HCT116 (cell line): ENCODE data around the gene KRTCAP3. TPM values are rescaled to one million over a fixed set of nuclear protein-coding genes. Genes with fewer than 3 reads are reported as not detected.

Source experiments
- ATAC-seq: fragments of 200-7000 bp; cut with Tn5 transposase; 2 replicates; pipeline ENCODE4 v1.9.1; 2020; ENCODE audit warnings: mild to moderate bottlenecking, moderate library complexity
- BruUV-seq: library from RNA; stranded (reverse); fragments of 400-500 nt; replicated peaks from 2 replicates; lab custom pipeline; 2021; lab: Mats Ljungman, UMichigan
- CTCF ChIA-PET: fragments of 300-600 bp; sonication (Branson Sonifier 250); formaldehyde crosslinking; loops from one replicate; lab custom pipeline; 2021; ENCODE audit warnings: antibody characterized with exemption; lab: Charles Lee
- POLR2A ChIA-PET: fragments of 300-600, 350-600 bp; sonication (Branson Sonifier 250); formaldehyde crosslinking; loops from one replicate; lab custom pipeline; 2021; ENCODE audit warnings: antibody characterized with exemption; lab: Charles Lee
- RAD21 ChIA-PET, 2 experiments: fragments of 300-600 bp; sonication (Branson Sonifier 250); formaldehyde crosslinking; loops; one replicate each; lab custom pipeline; 2023; ENCODE audit warnings: low total read pairs in 2 of 2; ENCODE audit not compliant: uncharacterized antibody in 2 of 2, unreplicated experiment in 2 of 2, low non-redundant PET in 1 of 2; lab: Charles Lee
- DNase-seq: peaks from one replicate; pipeline ENCODE4 v3.0.0-alpha.2; 2010; ENCODE audit warnings: low read depth, low spot score
- H2AFZ ChIP-seq: fragments of 200-600 bp; shearing (Covaris generic), sonication (generic); 2 replicates; pipeline ENCODE4 v1.6.1; 2017; ENCODE audit warnings: low read depth, mixed run types, mixed read lengths, antibody characterized with exemption, low read length; ENCODE audit not compliant: poor library complexity, severe bottlenecking
- H3K27ac ChIP-seq: 2 replicates; pipeline ENCODE4 v1.5.1; 2012; ENCODE audit warnings: low read depth, low read length
- H3K27me3 ChIP-seq: fragments of 200-600 bp; sonication (generic); 2 replicates; pipeline ENCODE4 v1.6.1; 2016; ENCODE audit warnings: mixed run types, low read length, mixed read lengths; ENCODE audit not compliant: insufficient read depth
- H3K36me3 ChIP-seq, 2 experiments: fragments of 200-500 bp in 1 of 2; fragments of 200-600 bp in 1 of 2; sonication (Bioruptor generic) in 1 of 2; sonication (generic) in 1 of 2; 2 replicates each; pipeline versions ENCODE4 v1.5.1 to v1.6.1; 2014 to 2016; ENCODE audit warnings: low read length in 2 of 2, inconsistent platforms in 1 of 2, mixed read lengths in 1 of 2, mixed run types in 1 of 2; ENCODE audit not compliant: insufficient read depth in 2 of 2, control insufficient read depth in 1 of 2
- H3K4me1 ChIP-seq, 2 experiments: fragments of 200-600 bp in 1 of 2; sonication (generic) in 1 of 2; 2 replicates each; pipeline versions ENCODE4 v1.5.1 to v1.6.1; 2012 to 2017; ENCODE audit warnings: low read length in 2 of 2, inconsistent platforms in 1 of 2, mild to moderate bottlenecking in 1 of 2, mixed read lengths in 1 of 2, mixed run types in 1 of 2, moderate library complexity in 1 of 2; ENCODE audit not compliant: insufficient read depth in 2 of 2, control insufficient read depth in 1 of 2
- H3K4me2 ChIP-seq: fragments of 200-600 bp; sonication (generic); 2 replicates; pipeline ENCODE4 v1.6.1; 2017; ENCODE audit warnings: mixed run types, low read length, mixed read lengths
- H3K4me3 ChIP-seq, 2 experiments: fragments of 200-600 bp in 1 of 2; sonication (generic) in 1 of 2; replicated peaks in 1 of 2; 2 replicates each; pipeline ENCODE4 v1.5.1; 2011 to 2016; ENCODE audit warnings: low read length in 2 of 2, control low read depth in 1 of 2, low read depth in 1 of 2, mild to moderate bottlenecking in 1 of 2, mixed read lengths in 1 of 2, mixed run types in 1 of 2
- H3K79me2 ChIP-seq: fragments of 200-600 bp; sonication (generic); 2 replicates; pipeline ENCODE4 v1.6.1; 2017; ENCODE audit warnings: mild to moderate bottlenecking, mixed run types, low read length, moderate library complexity, mixed read lengths; ENCODE audit not compliant: insufficient read depth
- H3K9ac ChIP-seq: fragments of 200-600 bp; sonication (generic); 2 replicates; pipeline ENCODE4 v1.6.1; 2016; ENCODE audit warnings: low read length, mixed read lengths
- H3K9me2 ChIP-seq: fragments of 200-600 bp; sonication (generic), shearing (Covaris generic); 2 replicates; pipeline ENCODE4 v1.6.1; 2017; ENCODE audit warnings: mixed run types, mild to moderate bottlenecking, moderate library complexity; ENCODE audit not compliant: insufficient read depth
- H3K9me3 ChIP-seq, 2 experiments: fragments of 200-500 bp in 1 of 2; fragments of 200-600 bp in 1 of 2; sonication (Bioruptor generic) in 1 of 2; sonication (generic) in 1 of 2; 2 replicates each; pipeline ENCODE4 v1.6.1; 2014 to 2017; ENCODE audit warnings: low read length in 2 of 2, mixed read lengths in 2 of 2, inconsistent platforms in 1 of 2, low read depth in 1 of 2, mild to moderate bottlenecking in 1 of 2, mixed run types in 1 of 2, moderate library complexity in 1 of 2; ENCODE audit not compliant: control insufficient read depth in 1 of 2, insufficient read depth in 1 of 2
- H4K20me1 ChIP-seq: fragments of 200-600 bp; sonication (generic), shearing (Covaris generic); 2 replicates; pipeline ENCODE4 v1.6.1; 2017; ENCODE audit warnings: mixed run types, mild to moderate bottlenecking, moderate library complexity; ENCODE audit not compliant: insufficient read depth
- CEBPB ChIP-seq: IDR thresholded peaks from 2 replicates; pipeline ENCODE4 v1.6.1; 2012; ENCODE audit warnings: low read depth
- EZH2 ChIP-seq: fragments of 200-600 bp; sonication (generic); IDR thresholded peaks from 2 replicates; pipeline ENCODE4 v1.6.1; 2017; ENCODE audit warnings: antibody characterized with exemption, mixed run types
- EZH2phosphoT487 ChIP-seq: fragments of 200-600 bp; IDR thresholded peaks from 2 replicates; pipeline ENCODE4 v1.6.1; 2018; ENCODE audit warnings: antibody characterized with exemption, borderline replicate concordance
- FOSL1 ChIP-seq: IDR thresholded peaks from 2 replicates; pipeline ENCODE4 v1.6.1; 2012; ENCODE audit warnings: low read depth
- JUND ChIP-seq: IDR thresholded peaks from 2 replicates; pipeline ENCODE4 v1.6.1; 2012
- POLR2AphosphoS5 ChIP-seq: IDR thresholded peaks from 2 replicates; pipeline ENCODE4 v1.6.1; 2011; ENCODE audit warnings: mild to moderate bottlenecking, low read depth, low read length, moderate library complexity
- ZFX ChIP-seq: fragments of 450-650 bp; IDR thresholded peaks from 2 replicates; pipeline ENCODE4 v1.6.1; 2017
- intact Hi-C: fragments of 100-400 bp; cut with micrococcal nuclease; formaldehyde crosslinking; loops from 2 replicates; pipeline ENCODE4 v1.10.0; 2022
- total RNA-seq: library from RNA; stranded (reverse); gene quantifications from one replicate; pipeline ENCODE4 v1.2.1, GENCODE V29; 2021; ENCODE audit not compliant: unreplicated experiment
- TF ChIP-seq, protein P1 (sequence below), 3 experiments: fragments of 200-600 bp in 1 of 3; sonication (generic) in 1 of 3; IDR thresholded peaks in 2 of 3; conservative IDR thresholded peaks in 1 of 3; 2 replicates each; pipeline ENCODE4 v1.5.1; 2012 to 2017; ENCODE audit warnings: low read depth in 2 of 3, low read length in 2 of 3, antibody characterized with exemption in 1 of 3, borderline replicate concordance in 1 of 3, control low read depth in 1 of 3, mild to moderate bottlenecking in 1 of 3, mixed read lengths in 1 of 3, mixed run types in 1 of 3, moderate library complexity in 1 of 3; ENCODE audit not compliant: insufficient read depth in 1 of 3

KRTCAP3 gene
- total RNA-seq, 1 experiment from 2014 or later: 65.7 TPM

DNA sequence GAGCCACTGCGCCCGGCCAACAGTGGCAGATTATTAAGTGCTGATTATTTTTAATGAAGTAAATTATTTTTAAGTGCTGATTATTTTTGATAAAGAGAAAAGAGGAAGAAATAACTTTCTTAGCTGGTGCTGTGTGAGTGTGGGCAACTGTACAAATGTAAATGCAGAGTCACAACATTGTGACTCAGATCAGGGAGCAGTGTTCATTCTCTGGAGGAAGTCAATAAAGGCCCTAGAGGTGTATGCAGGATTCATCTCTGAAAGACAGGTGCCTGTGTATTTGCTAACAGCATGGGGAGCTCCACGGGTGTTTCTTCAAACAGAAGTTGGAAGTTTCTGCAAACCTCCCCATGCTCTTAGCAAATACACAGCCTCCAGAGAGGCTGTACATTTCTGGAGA lies 6.2 kb downstream of the KRTCAP3 start:
- Histone ChIP-seq H3K4me2 (no peak overlapping the region), H3K27me3 (no peaks in the 10 kb centered on the region), H3K9ac (no peak overlapping the region), H4K20me1 (no peaks in the 10 kb centered on the region), H3K4me1 (peaks cover 0 to 12% of the 10 kb centered on the region in 2 experiments; a peak in 2 of 4 replicates), H3K9me3 (no peaks in the 10 kb centered on the region), H3K27ac (no peak overlapping the region), H2AFZ (no peak overlapping the region), H3K4me3 (no peak overlapping the region), H3K9me2 (no peaks in the 10 kb centered on the region)
- RAD21 ChIA-PET: no interaction called here
- POLR2A ChIA-PET: no interaction called here
- intact Hi-C loops: loop anchor here (10.0 kb wide), 1 partner anchor 176 kb away; the partner anchor contains the start of genes CCDC121 and GPN1
- no TSS peak for BruUV-seq
- DNase-seq: no peak
- TF ChIP-seq, protein P1, sequence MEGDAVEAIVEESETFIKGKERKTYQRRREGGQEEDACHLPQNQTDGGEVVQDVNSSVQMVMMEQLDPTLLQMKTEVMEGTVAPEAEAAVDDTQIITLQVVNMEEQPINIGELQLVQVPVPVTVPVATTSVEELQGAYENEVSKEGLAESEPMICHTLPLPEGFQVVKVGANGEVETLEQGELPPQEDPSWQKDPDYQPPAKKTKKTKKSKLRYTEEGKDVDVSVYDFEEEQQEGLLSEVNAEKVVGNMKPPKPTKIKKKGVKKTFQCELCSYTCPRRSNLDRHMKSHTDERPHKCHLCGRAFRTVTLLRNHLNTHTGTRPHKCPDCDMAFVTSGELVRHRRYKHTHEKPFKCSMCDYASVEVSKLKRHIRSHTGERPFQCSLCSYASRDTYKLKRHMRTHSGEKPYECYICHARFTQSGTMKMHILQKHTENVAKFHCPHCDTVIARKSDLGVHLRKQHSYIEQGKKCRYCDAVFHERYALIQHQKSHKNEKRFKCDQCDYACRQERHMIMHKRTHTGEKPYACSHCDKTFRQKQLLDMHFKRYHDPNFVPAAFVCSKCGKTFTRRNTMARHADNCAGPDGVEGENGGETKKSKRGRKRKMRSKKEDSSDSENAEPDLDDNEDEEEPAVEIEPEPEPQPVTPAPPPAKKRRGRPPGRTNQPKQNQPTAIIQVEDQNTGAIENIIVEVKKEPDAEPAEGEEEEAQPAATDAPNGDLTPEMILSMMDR (IDR thresholded peaks at IDR 0.05 in 2 of 3, conservative IDR thresholded peaks at IDR 0.05 in 1 of 3; ENCODE audit: borderline replicate concordance in 1 of 3, insufficient read depth in 1 of 3, low read depth in 2 of 3, low read length in 2 of 3): no peak
- TF ChIP-seq, all 23 proteins: peak for 0
- Histone ChIP-seq H3K36me3 (0 out of 4 replicates have a peak, but pooled peaks cover 5% of the 10 kb centered on the region in 2 experiments), H3K79me2 (peaks cover 1% of the 10 kb centered on the region; the same call in 1 of the 2 replicates)
- no peak for ATAC-seq
- CTCF ChIA-PET: interaction anchor here (1.5 kb wide), 1 partner anchor 19 kb away, joined by 3 read pairs; the partner anchor contains the start of gene NRBP1

DNA sequence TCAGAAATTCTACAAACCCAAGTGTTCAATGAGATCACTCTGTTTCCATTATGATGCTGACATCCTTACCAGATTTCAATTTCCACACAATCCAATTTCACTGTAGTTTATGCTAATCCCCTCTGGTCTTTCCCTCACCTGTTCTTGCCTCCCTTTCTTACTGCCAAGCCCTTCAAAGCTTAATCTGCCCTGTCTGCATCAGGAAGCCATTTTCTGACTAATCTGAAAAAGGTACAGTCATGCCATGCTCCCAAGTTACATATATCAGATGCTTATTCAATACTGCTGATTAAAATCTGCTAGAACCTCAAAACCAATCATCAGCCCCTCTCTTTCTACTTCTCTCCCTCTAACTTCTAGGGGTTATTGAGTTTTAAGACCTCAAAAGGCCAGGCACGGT lies 8.9 kb downstream of the KRTCAP3 start:
- Histone ChIP-seq H3K4me2 (no peak overlapping the region), H3K4me3 (no peak overlapping the region), H2AFZ (no peak overlapping the region), H3K36me3 (no peaks in the 10 kb centered on the region), H3K9me2 (no peaks in the 10 kb centered on the region), H3K27me3 (no peaks in the 10 kb centered on the region), H4K20me1 (no peaks in the 10 kb centered on the region), H3K79me2 (no peaks in the 10 kb centered on the region), H3K27ac (no peak overlapping the region), H3K4me1 (peaks cover 0 to under 1% of the 10 kb centered on the region in 2 experiments; a peak in 1 of 4 replicates), H3K9ac (no peak overlapping the region), H3K9me3 (no peaks in the 10 kb centered on the region)
- ChIA-PET RAD21 (no interaction called here), CTCF (no interaction called here), POLR2A (no interaction called here)
- DNase-seq (no peak), ATAC-seq (no peak)
- no TSS peak for BruUV-seq
- intact Hi-C loops: no loop called here
- TF ChIP-seq EZH2phosphoT487 (no peak), FOSL1 (no peak), EZH2 (no peak), JUND (no peak), CEBPB (no peak), ZFX (no peak), POLR2AphosphoS5 (no peak)
